ENCODE data around the gene TTC9C. TPM values are rescaled to one million over a fixed set of nuclear protein-coding genes. Genes with fewer than 3 reads are reported as not detected.

Gene TTC9C, protein sequence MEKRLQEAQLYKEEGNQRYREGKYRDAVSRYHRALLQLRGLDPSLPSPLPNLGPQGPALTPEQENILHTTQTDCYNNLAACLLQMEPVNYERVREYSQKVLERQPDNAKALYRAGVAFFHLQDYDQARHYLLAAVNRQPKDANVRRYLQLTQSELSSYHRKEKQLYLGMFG
- total RNA-seq (2021) (66.5 and 66.8 TPM in 2 replicates), Bru-seq, nascent RNA (percentile 78 among the genes with signal in this experiment), BruChase-seq, experiment 1, labeled RNA remaining after a 2-hour chase (percentile 82 among the genes with signal in this experiment), BruChase-seq, experiment 2, labeled RNA remaining after a 6-hour chase (percentile 85 among the genes with signal in this experiment)
- long read RNA-seq, transcript TTC9C-202 (3 exons, 1,080 nt), result major isoform, 19 of 35 reads
- long read RNA-seq, transcript TTC9C-205 (4 exons, 858 nt), result minor isoform, 6 of 35 reads
- long read RNA-seq, partial matches to known transcripts, result 6 of 35 reads
- long read RNA-seq, other reads (novel, unspliced or antisense), result 4 of 35 reads

DNA sequence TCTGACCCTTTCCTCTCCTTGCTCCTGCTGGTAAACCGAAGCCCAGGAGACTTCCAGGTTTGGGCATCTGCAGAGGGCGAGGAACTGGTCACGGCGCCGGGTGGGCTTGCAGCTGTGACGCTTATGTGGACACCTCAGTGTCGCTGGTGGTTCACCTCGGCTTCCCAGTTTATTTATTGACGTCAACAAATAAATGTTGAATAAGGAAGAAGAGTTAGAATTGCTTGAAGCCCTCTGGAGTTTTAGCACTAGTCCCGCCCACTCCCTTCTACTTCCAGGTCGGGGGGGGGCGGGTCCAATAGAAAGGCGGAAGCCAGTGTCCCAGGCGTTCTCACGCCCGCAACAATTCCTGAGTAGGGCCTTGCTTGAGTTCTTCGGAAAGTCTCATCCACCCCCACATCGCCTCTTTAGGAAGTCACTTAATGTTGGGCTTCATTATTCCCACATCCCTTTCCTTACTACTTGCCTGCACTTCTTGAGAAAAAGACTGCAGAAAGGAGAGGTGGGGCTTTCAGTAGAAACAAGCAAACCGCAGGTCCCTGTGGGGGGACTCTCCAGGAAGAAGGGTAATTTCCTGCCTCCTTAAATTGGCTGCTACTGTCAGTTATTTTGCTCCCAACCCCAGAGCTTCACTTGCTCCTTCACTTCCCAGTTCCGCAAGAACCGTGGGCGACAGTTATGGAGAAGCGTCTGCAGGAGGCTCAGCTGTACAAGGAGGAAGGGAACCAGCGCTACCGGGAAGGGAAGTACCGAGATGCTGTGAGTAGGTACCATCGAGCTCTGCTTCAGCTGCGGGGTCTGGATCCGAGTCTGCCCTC, at the start of gene TTC9C:
TSS of gene TTC9C (plus strand) at position 316 of the 818 bp plus-strand sequence. CDS start at position 679, 363 bp downstream.
- Histone ChIP-seq H3K27ac (ENCODE audit: low read depth, low read length, poor library complexity, severe bottlenecking) (peak within 1 kb of the TSS; percentile 98), H3K9me3 (ENCODE audit: low read depth, low read length, poor library complexity, severe bottlenecking) (no peaks in the 10 kb centered on the region), H3K4me1 (ENCODE audit: insufficient read depth, low read length, poor library complexity, severe bottlenecking) (peaks cover 11% of the 10 kb centered on the region), H3K36me3 (ENCODE audit: insufficient read depth, low read length, poor library complexity, severe bottlenecking) (peaks cover 25% of the 10 kb centered on the region), H3K27me3 (replicated peaks; ENCODE audit: insufficient read depth, low read depth, low read length, poor library complexity) (no peaks in the 10 kb centered on the region), H3K4me3 (ENCODE audit: low read depth, low read length, poor library complexity, severe bottlenecking) (peak within 1 kb of the TSS; percentile 86)
- intact Hi-C loops (cut with micrococcal nuclease; ENCODE audit: unreplicated experiment), result loop anchor here (1.0 to 5.0 kb wide), 3 partner anchors 44 to 902 kb away; partner anchors contain the start of gene TAF6L
- ChIA-PET POLR2A (ENCODE audit: low non-redundant PET) (no interaction called here), CTCF (interaction anchor here (0.6 kb wide), 1 partner anchor 8 kb away, joined by 3 read pairs; no protein-coding TSS in a partner anchor)
- BruUV-seq (replicated peaks), result TSS peak; percentile 75
- no peak for TF ChIP-seq EZH2 (IDR thresholded peaks at IDR 0.05; ENCODE audit: borderline replicate concordance, low read depth, low read length, poor library complexity, severe bottlenecking)
- TF ChIP-seq, protein P1, sequence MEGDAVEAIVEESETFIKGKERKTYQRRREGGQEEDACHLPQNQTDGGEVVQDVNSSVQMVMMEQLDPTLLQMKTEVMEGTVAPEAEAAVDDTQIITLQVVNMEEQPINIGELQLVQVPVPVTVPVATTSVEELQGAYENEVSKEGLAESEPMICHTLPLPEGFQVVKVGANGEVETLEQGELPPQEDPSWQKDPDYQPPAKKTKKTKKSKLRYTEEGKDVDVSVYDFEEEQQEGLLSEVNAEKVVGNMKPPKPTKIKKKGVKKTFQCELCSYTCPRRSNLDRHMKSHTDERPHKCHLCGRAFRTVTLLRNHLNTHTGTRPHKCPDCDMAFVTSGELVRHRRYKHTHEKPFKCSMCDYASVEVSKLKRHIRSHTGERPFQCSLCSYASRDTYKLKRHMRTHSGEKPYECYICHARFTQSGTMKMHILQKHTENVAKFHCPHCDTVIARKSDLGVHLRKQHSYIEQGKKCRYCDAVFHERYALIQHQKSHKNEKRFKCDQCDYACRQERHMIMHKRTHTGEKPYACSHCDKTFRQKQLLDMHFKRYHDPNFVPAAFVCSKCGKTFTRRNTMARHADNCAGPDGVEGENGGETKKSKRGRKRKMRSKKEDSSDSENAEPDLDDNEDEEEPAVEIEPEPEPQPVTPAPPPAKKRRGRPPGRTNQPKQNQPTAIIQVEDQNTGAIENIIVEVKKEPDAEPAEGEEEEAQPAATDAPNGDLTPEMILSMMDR (conservative IDR thresholded peaks at IDR 0.05; ENCODE audit: low read depth, low read length), result no peak
- peak; percentile 98 for DNase-seq (ENCODE audit: low spot score)

DNA sequence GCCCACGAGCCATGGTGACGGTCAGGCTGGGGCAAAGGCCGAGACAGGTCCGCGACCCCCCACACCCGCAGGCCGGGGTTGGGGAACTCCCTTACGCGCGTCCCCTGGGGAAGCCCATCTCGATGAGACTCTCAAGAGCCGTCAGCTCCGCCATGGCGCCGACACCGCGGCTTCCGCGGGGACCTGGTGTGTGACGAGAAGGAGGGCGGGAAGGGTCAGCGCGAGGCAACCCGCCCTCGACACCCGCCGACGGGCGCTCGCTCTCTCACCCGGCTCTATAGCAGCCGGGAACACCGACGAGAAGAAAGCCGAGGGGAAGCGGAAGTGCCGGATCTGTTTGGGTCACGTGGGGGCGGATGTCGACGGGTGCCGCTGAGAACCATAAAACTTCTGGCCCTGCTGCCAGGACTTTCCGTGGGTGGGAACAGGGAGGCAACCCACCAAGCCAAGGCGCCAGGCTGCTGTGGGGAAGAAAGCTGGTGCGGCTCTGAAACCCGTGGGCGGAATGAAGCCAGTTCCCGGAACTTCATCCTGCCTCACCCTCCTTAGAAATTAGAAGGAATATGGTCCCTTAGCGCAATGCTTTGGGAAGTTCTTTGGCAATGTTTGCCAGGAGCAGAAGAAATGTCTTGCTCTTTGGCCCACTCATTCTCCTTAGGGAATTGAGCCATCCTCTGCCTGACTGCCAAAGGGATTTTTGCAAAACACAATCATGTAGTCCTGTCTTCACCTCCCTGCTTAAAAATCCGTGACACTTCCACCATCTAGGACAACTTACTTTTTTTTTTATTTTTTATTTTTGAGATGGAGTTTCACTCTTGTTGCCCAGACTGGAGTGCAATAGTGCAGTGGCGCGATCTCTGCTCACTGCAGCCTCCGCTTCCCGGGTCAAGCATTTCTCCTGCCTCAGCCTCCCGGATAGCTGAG, 49.3 kb upstream of the TTC9C start, which contains the start of gene UBXN1:
TSS of gene UBXN1 (minus strand) at position 304 of the 927 bp plus-strand sequence. CDS start at position 154, 150 bp downstream.
- intact Hi-C loops (cut with micrococcal nuclease; ENCODE audit: unreplicated experiment), result loop anchor here (1.0 kb wide), 1 partner anchor 14 kb away; the partner anchor contains the start of genes C11orf98 and CSKMT
- DNase-seq (ENCODE audit: low spot score), result peak; percentile 98
- BruUV-seq (replicated peaks), result TSS peak; percentile 84
- peaks cover 26% of the 10 kb centered on the region for H3K36me3 ChIP-seq (ENCODE audit: insufficient read depth, low read length, poor library complexity, severe bottlenecking)
- ChIA-PET CTCF (no interaction called here), POLR2A (ENCODE audit: low non-redundant PET) (no interaction called here)
- no peaks in the 10 kb centered on the region for H3K9me3 ChIP-seq (ENCODE audit: low read depth, low read length, poor library complexity, severe bottlenecking)
- H3K27ac ChIP-seq (ENCODE audit: low read depth, low read length, poor library complexity, severe bottlenecking), result peak within 1 kb of the TSS; percentile 84
- peaks cover 23% of the 10 kb centered on the region for H3K4me1 ChIP-seq (ENCODE audit: insufficient read depth, low read length, poor library complexity, severe bottlenecking)
- H3K27me3 ChIP-seq (replicated peaks; ENCODE audit: insufficient read depth, low read depth, low read length, poor library complexity), result no peaks in the 10 kb centered on the region
- TF ChIP-seq EZH2 (IDR thresholded peaks at IDR 0.05; ENCODE audit: borderline replicate concordance, low read depth, low read length, poor library complexity, severe bottlenecking), result no peak
- TF ChIP-seq, protein P1 (conservative IDR thresholded peaks at IDR 0.05; ENCODE audit: low read depth, low read length), result no peak
- H3K4me3 ChIP-seq (ENCODE audit: low read depth, low read length, poor library complexity, severe bottlenecking), result peak within 1 kb of the TSS; percentile 85

Measured in A673 (cell line).